ENCODE measurements around the gene CHMP5.
A peak's percentile ranks its signal among the peaks of the same experiment; 100 is the strongest.

Gene CHMP5

GRCh38 chr9:33263131-33264002 lies 1.5 kb upstream of the CHMP5 start:
- peaks cover 30% of the 10 kb centered on the region for H3K4me1 ChIP-seq (ENCODE audit: low read depth, poor library complexity, severe bottlenecking)
- peak overlapping the region; percentile 34 for H3K4me3 ChIP-seq (IDR thresholded peaks at IDR 0.05; ENCODE audit: insufficient read depth, low read depth, low read length)
- H3K27ac ChIP-seq: peak overlapping the region; percentile 58
- H3K9ac ChIP-seq: peak overlapping the region; percentile 83
- peak overlapping the region; percentile 96 for H3K4me2 ChIP-seq
- H4K20me1 ChIP-seq (ENCODE audit: insufficient read depth): no peaks in the 10 kb centered on the region
- H3K36me3 ChIP-seq (ENCODE audit: insufficient read depth): peaks cover 20% of the 10 kb centered on the region; the same call in 1 of the 2 replicates
- peak overlapping the region; percentile 78 for H2AFZ ChIP-seq (ENCODE audit: low read depth)
- H3K27me3 ChIP-seq (ENCODE audit: insufficient read depth, low read depth): no peaks in the 10 kb centered on the region
- no peak for TF ChIP-seq CTCF (conservative IDR thresholded peaks at IDR 0.05; ENCODE audit: low read depth, low read length)
- H3K79me2 ChIP-seq (ENCODE audit: insufficient read depth, low read depth): peaks cover 36% of the 10 kb centered on the region

DNA sequence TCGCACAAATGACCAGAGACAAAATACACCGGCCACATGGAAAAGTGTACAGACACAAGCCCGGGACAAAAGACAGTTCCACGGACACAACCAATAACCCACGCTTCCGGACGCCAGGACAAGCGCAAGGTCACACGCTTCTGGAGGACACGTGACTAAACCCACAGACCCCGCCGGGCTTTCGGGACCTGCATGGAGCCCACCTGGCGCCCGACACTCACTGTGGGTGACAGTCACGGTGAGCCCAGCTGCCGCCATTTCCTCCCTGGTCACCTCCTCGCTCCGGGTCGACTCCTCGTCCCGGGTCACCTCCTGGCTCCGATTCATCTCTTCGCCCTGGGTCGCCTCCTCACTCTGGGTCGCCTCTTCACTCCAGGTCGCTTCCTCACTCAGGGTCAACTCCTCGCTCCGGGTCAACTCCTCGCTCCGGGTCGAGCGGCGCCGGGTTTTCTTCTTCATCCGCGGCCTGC lies 811 bp upstream of the CHMP5 start:
- Histone ChIP-seq H3K4me1 (ENCODE audit: low read depth, poor library complexity, severe bottlenecking) (peaks cover 30% of the 10 kb centered on the region), H3K4me3 (IDR thresholded peaks at IDR 0.05; ENCODE audit: insufficient read depth, low read depth, low read length) (peak overlapping the region; percentile 34), H3K9ac (peak overlapping the region; percentile 83), H3K27me3 (ENCODE audit: insufficient read depth, low read depth) (no peaks in the 10 kb centered on the region), H3K27ac (peak overlapping the region; percentile 58), H3K79me2 (ENCODE audit: insufficient read depth, low read depth) (peaks cover 36% of the 10 kb centered on the region), H4K20me1 (ENCODE audit: insufficient read depth) (no peaks in the 10 kb centered on the region), H2AFZ (ENCODE audit: low read depth) (peak overlapping the region; percentile 78), H3K4me2 (peak overlapping the region; percentile 96), H3K36me3 (ENCODE audit: insufficient read depth) (peaks cover 13% of the 10 kb centered on the region; the same call in 1 of the 2 replicates)
- no peak for TF ChIP-seq CTCF (conservative IDR thresholded peaks at IDR 0.05; ENCODE audit: low read depth, low read length)

GRCh38 chr9:33265211-33265865 lies 489 bp downstream of the CHMP5 start:
- Histone ChIP-seq H4K20me1 (ENCODE audit: insufficient read depth) (no peaks in the 10 kb centered on the region), H3K36me3 (ENCODE audit: insufficient read depth) (peaks cover 2% of the 10 kb centered on the region; the same call in 1 of the 2 replicates), H3K4me1 (ENCODE audit: low read depth, poor library complexity, severe bottlenecking) (peaks cover 30% of the 10 kb centered on the region), H3K27ac (no peak overlapping the region), H3K4me2 (peak overlapping the region; percentile 90), H3K9ac (peak overlapping the region; percentile 36; the same call in 1 of the 2 replicates), H2AFZ (ENCODE audit: low read depth) (peak overlapping the region; percentile 35; the same call in 1 of the 2 replicates), H3K79me2 (ENCODE audit: insufficient read depth, low read depth) (peaks cover 36% of the 10 kb centered on the region), H3K4me3 (IDR thresholded peaks at IDR 0.05; ENCODE audit: insufficient read depth, low read depth, low read length) (no peak overlapping the region), H3K27me3 (ENCODE audit: insufficient read depth, low read depth) (no peaks in the 10 kb centered on the region)
- no peak for TF ChIP-seq CTCF (conservative IDR thresholded peaks at IDR 0.05; ENCODE audit: low read depth, low read length)

DNA sequence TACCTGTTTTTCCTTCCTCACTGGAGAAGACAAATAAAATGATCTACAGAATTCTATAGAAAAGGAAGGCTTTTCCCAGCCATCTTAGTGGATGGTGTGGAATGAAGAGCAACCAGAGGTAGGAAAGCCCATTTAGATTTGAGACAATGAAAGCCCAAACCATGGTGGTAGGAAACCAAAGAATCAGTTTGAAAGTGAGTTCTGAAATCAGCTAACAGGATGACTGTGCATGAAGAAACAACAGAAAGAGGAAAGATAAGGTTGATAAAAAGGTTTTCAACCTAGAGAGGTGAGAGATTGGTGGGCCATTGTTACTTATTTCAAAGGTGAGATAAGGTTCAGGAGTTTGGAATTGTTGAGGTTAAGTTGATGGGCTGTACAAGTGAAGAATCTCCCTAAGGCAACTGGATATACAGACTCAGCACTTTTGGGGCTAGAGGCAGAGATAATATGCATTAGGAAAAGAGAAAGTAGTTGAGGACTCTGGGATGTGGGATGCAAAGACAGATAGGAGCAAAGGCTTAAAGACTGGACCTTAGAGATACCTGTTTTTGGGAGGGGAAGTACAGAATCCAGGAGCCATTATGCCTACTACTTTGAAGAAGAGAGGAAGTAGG lies 2.4 kb downstream of the CHMP5 start:
- Histone ChIP-seq H3K4me3 (IDR thresholded peaks at IDR 0.05; ENCODE audit: insufficient read depth, low read depth, low read length) (no peak overlapping the region), H3K79me2 (ENCODE audit: insufficient read depth, low read depth) (peaks cover 29% of the 10 kb centered on the region), H3K36me3 (ENCODE audit: insufficient read depth) (no peaks in the 10 kb centered on the region; the same call in 1 of the 2 replicates)

More for the DNA sequence above, 2.4 kb downstream of the CHMP5 start:
- Histone ChIP-seq H3K4me1 (ENCODE audit: low read depth, poor library complexity, severe bottlenecking) (peaks cover 14% of the 10 kb centered on the region), H2AFZ (ENCODE audit: low read depth) (no peak overlapping the region), H3K27ac (no peak overlapping the region), H3K4me2 (no peak overlapping the region), H4K20me1 (ENCODE audit: insufficient read depth) (no peaks in the 10 kb centered on the region), H3K9ac (no peak overlapping the region), H3K27me3 (ENCODE audit: insufficient read depth, low read depth) (no peaks in the 10 kb centered on the region)
- no peak for TF ChIP-seq CTCF (conservative IDR thresholded peaks at IDR 0.05; ENCODE audit: low read depth, low read length)

Data from KMS-11 (cell line).